ENCODE data around the gene C5orf63.

DNA sequence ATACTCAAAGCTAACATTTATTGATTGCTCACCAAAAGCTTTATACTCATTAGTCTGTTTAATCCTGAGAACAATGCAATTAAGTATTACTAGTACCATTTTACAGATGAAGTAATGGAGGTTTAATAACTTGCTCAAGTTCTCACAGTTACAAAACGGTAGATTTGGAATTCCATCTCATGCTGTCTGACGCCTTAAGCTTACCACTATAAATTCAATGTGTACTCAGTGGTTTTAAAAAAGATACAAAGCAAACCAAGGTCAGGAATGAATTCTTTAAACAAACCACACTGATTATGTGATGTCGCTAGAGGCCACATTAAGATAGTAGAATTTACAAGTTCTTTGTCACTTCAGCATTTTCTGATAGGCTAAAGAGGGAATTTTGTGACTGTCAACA, 1.2 kb upstream of the C5orf63 start:
- TF ChIP-seq EZH2 (optimal IDR thresholded peaks at IDR 0.05; ENCODE audit: low read depth, low read length) (no peak), CTCF (IDR thresholded peaks at IDR 0.05; ENCODE audit: low read length) (no peak)
